GM12875 (cell line): Measurements from ENCODE around the gene PMVK.

Source experiments
- H3K4me3 ChIP-seq: one replicate; pipeline ENCODE4 v1.5.1; 2011; ENCODE audit warnings: low read depth, low read length, control low read depth
- CTCF ChIP-seq: IDR thresholded peaks from 2 replicates; pipeline ENCODE4 v1.5.1; 2011; ENCODE audit warnings: low read depth, mild to moderate bottlenecking, control low read depth, inconsistent platforms, low read length, moderate library complexity, borderline replicate concordance; ENCODE audit not compliant: insufficient read depth

The PMVK gene

DNA sequence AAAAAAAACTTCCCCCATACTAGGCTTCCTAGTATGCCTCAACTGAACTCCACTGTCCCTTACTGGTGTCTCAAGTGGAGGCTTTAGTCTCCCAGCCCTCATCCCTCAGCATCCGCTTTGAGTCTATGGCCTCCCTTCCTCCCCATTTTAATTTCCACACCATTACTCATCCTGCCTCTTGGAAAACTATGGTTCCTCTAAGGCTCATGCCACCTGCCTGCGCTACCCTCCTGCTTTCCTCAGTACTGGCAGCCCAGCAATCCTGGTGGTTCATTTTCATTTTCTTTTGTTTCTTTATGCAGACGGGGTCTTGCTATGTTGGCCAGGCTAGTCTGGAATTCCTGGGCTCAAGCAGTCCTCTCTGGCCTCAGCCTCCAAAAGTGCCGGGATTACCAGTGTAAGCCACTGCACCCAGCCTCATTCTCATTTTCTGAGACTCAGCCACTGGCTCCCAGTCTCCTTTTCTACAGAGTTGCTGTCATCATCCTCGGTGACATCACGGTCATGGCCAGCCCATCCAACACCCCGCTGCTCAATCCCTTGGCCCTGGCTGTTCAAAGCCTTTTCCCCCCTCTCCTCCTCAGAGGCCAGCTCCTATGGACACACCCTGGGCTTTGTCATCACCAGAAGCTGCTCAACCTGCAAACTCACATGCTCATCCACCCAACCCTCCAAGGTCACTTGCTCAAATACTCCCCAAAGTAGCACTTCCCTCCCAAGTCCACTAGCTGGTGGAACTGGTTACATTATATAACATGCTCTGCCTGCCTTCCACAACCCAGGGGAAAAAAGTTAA, 2.3 kb upstream of the PMVK start:
- TF ChIP-seq CTCF = no peak
- H3K4me3 ChIP-seq = no peak overlapping the region

- no peak for TF ChIP-seq CTCF
- no peak overlapping the region for H3K4me3 ChIP-seq
These were observed 1.5 kb upstream of the PMVK start for GRCh38 chr1:154937988-154938386.

DNA sequence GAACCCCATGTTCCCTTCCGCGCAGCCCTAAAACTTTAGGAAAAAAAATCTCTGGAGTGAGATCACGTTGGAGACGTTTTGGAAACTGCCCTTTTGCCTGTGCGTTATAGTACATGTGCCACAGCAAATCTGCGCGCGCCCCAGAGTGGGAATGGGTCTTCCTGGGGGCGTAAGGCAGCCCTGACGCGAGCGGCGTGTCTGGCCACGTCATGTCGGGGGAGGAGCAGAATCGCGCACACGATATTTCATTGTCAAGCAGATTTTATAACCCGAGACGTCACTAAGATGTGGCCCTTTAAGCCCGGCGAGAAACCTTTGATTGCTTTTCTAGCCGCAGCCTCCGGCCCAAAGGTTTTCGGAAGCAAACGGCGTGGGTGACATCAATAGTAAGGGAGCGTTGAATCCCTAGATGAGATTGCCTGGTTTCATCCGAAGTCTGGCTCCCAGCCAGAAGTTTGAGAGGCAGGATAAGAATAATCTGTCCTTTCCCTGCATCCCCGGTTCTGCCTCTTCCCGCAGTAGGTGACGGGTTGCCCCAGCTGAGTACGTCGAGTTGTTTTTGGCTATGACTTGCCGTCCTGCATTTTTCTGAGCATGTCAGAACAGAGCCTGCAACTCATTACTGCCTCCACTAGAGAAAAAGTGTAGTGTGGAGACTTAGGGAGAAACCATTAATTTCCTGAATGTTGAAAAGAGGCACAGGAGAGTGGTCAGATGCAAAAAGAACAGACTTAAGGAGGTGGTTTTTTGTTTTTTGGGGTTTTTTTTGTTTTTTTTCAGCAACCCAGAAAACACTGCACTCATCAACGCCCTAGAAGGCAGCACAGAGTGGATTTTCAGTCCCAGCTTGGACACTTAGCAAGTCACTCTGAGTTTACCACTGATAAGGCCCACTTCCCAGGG, 817 bp upstream of the PMVK start:
- peak overlapping the region; percentile 66 for H3K4me3 ChIP-seq
- TF ChIP-seq CTCF = peak; percentile 13; the same call in 1 of the 2 replicates

DNA sequence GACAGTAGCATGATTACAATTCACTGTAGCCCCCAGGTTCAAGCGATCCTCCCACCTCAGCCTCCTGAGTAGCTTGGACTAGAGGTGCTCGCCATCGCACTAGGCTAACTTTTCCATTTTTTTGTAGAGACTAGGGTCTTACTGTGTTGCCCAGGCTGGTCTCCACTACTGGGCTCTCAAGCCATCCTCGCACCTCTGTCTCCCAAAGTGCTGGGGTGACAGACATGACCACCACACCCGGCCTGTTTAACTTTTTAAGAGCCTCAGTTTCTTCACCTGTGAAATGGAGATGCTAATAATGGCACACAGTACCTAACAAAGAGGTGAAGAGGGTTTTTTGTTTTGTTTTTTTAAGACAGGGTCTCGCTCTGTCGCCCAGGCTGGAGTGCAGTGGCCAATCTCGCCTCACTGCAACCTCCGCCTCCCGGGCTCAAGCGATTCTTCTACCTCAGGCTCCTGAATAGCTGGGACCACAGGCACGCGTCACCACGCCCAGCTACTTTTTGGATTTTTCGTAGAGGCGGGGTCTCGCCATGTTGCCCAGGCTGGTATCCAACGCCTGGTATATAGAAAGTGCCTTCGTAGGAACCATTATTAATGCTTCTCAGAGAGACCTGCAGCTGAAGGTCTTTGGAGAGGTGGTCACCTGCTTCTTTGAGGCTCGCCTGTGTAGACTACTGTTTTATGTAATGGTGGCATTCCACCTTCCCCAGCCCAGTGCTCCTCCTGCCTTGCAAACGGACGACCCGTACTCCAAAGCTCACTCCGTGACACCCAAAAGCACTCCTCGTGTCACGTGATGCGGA, 567 bp downstream of the PMVK start:
- no peak for TF ChIP-seq CTCF
- H3K4me3 ChIP-seq = peak overlapping the region; percentile 66

DNA sequence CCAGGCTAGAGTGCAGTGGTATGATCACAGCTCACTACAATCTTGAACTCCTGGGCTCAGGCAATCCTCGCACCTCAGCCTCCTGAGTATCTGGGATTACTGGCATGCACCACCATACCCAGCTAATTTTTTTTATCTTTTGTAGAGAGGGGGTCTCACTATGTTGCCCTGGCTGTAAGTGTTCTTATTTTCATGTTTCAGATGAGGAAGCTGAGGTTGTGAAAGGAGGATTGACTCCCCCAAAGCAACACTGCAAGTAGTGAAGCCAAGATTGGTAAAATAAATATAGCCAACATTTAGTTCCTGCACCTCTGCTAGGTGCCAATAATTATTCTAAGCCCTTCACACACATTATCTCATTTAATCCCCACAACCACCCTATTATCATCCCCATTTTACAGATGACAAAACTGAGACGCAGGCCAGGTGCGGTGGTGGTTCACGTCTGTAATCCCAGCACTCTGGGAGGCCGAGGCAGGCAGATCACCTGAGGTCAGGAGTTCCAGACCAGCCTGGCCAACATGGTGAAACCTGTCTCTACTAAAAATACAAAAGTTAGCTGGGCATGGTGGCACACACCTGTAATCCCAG, 2.1 kb downstream of the PMVK start:
- TF ChIP-seq CTCF = no peak
- H3K4me3 ChIP-seq = no peak overlapping the region

GRCh38 chr1:154931940-154932487, 4.5 kb downstream of the PMVK start:
- H3K4me3 ChIP-seq = no peak overlapping the region

More at GRCh38 chr1:154931940-154932487, 4.5 kb downstream of the PMVK start:
- TF ChIP-seq CTCF = no peak
